GM12878 (cell line): ENCODE results near the gene POMZP3. TPM values are rescaled to one million over a fixed set of nuclear protein-coding genes. Genes with fewer than 3 reads are reported as not detected.
"Not testable (repeated sequence)": the region's sequence is repeated elsewhere in the genome, so short reads cannot be mapped to it uniquely, and the experiment has no call there.

Experiments
- ATAC-seq: fragments of 200-7000 bp; cut with Tn5 transposase; 3 replicates; pipeline ENCODE4 v1.9.1; 2020; ENCODE audit warnings: mild to moderate bottlenecking, moderate library complexity
- BruUV-seq: library from RNA; stranded (reverse); fragments of 400-500 nt; replicated peaks from 2 replicates; lab custom pipeline; 2021; lab: Mats Ljungman, UMichigan
- CTCF ChIA-PET: fragments of 300-600 bp; sonication (Branson Sonifier 250); formaldehyde crosslinking; extraction: SDS; loops from one replicate; lab custom pipeline; 2021; ENCODE audit warnings: inconsistent platforms; lab: Yijun Ruan, JAX
- POLR2A ChIA-PET: fragments of 350-600 bp; formaldehyde crosslinking; extraction: SDS; loops from one replicate; lab custom pipeline; 2021; ENCODE audit warnings: inconsistent platforms; lab: Charles Lee
- RAD21 ChIA-PET: fragments of 300-600 bp; sonication (Branson Sonifier 250); formaldehyde crosslinking; loops from one replicate; lab custom pipeline; 2023; ENCODE audit warnings: antibody characterized with exemption; ENCODE audit not compliant: unreplicated experiment; lab: Charles Lee
- SMC1A ChIA-PET: fragments of 300-600 bp; sonication (Branson Sonifier 250); formaldehyde crosslinking; loops from one replicate; lab custom pipeline; 2023; ENCODE audit not compliant: unreplicated experiment, uncharacterized antibody; lab: Charles Lee
- DNase-seq: peaks from one replicate; pipeline ENCODE4 v3.0.0-alpha.2; 2011; ENCODE audit warnings: low read depth, low spot score
- FAIRE-seq: peaks from 3 replicates; lab custom pipeline; 2011; peaks lifted over from hg19 to GRCh38; lab: Jason Lieb, UNC
- H2AFZ ChIP-seq: 2 replicates; pipeline ENCODE4 v1.6.0; 2011; ENCODE audit warnings: low read depth, low read length, control low read depth; ENCODE audit not compliant: control insufficient read depth
- H3K27ac ChIP-seq: 2 replicates; pipeline ENCODE4 v1.5.1; 2011; ENCODE audit warnings: control low read depth; ENCODE audit not compliant: control insufficient read depth, insufficient read depth
- H3K27me3 ChIP-seq, 2 experiments: replicated peaks in 1 of 2; 2 replicates each; pipeline versions ENCODE4 v1.6.0 to v1.6.1; 2011; ENCODE audit warnings: low read length in 1 of 2; ENCODE audit not compliant: control insufficient read depth in 2 of 2, insufficient read depth in 2 of 2
- H3K36me3 ChIP-seq, 2 experiments: 2 replicates each; pipeline ENCODE4 v1.5.1; 2011; ENCODE audit warnings: low read length in 1 of 2; ENCODE audit not compliant: control insufficient read depth in 2 of 2, insufficient read depth in 2 of 2
- H3K4me1 ChIP-seq: 2 replicates; pipeline ENCODE4 v1.6.1; 2011; ENCODE audit warnings: mild to moderate bottlenecking, low read length, moderate library complexity, mixed read lengths; ENCODE audit not compliant: control insufficient read depth, insufficient read depth
- H3K4me2 ChIP-seq: 2 replicates; pipeline ENCODE4 v1.6.0; 2011; ENCODE audit warnings: control low read depth; ENCODE audit not compliant: control insufficient read depth, insufficient read depth
- H3K4me3 ChIP-seq: fragments of 200-600 bp; sonication (generic); 2 replicates; pipeline ENCODE4 v1.5.1; 2016
- H3K79me2 ChIP-seq: 2 replicates; pipeline ENCODE4 v1.6.0; 2011; ENCODE audit warnings: low read length; ENCODE audit not compliant: control insufficient read depth, insufficient read depth
- H3K9ac ChIP-seq: 2 replicates; pipeline ENCODE4 v1.8.0; 2011; ENCODE audit warnings: low read length, control low read depth, mixed read lengths; ENCODE audit not compliant: control insufficient read depth, insufficient read depth
- H3K9me3 ChIP-seq: replicated peaks from 3 replicates; pipeline ENCODE4 v1.5.1; 2011; ENCODE audit warnings: mild to moderate bottlenecking, low read length; ENCODE audit not compliant: control insufficient read depth, insufficient read depth
- H4K20me1 ChIP-seq: 2 replicates; pipeline ENCODE4 v1.6.0; 2011; ENCODE audit not compliant: control insufficient read depth, insufficient read depth
- RAD21 ChIP-seq: IDR thresholded peaks from 2 replicates; pipeline ENCODE4 v1.6.1; 2011; ENCODE audit warnings: mild to moderate bottlenecking, low read depth, low read length, moderate library complexity; ENCODE audit not compliant: insufficient read depth
- WGBS: methylation state at CpG from one replicate; pipeline ENCODE4 v1.1.6; 2016; ENCODE audit warnings: low lambda C conversion rate; ENCODE audit not compliant: insufficient replicate concordance, insufficient coverage; ENCODE audit errors: missing lambda C conversion rate; 5-methylcytosine and 5-hydroxymethylcytosine counted together
- in situ Hi-C: fragments of 300-500 bp; cut with MboI; formaldehyde crosslinking; loops from 9 replicates; pipeline ENCODE4 v1.14.3; 2018; ENCODE audit warnings: mixed read lengths
- intact Hi-C: fragments of 100-400 bp; cut with micrococcal nuclease; formaldehyde crosslinking; loops from one replicate; pipeline ENCODE4 v1.14.2; 2022; ENCODE audit not compliant: unreplicated experiment
- polyA plus RNA-seq, 11 experiments: library from polyadenylated mRNA; depleted of rRNA in 4 of 11; unstranded in 6 of 11; stranded (reverse) in 5 of 11; fragments of >200 nt; fragmentation: Nextera tagmentation in 4 of 11; fragmentation: Illumina TruSeq in 1 of 11; extraction: Ambion mirVana in 4 of 11; extraction: Trizol in 1 of 11; gene quantifications; 1 replicate in 1 of 11; 2 replicates in 10 of 11; pipeline versions ENCODE4 v1.2.1 to v1.2.3, GENCODE V29; 2011 to 2016; ENCODE audit warnings: inconsistent platforms in 2 of 11, missing spikeins in 2 of 11, low read depth in 1 of 11
- total RNA-seq, 4 experiments: library from RNA; depleted of rRNA in 3 of 4; stranded (reverse); fragments of >200 nt in 3 of 4; fragmentation: Illumina TruSeq in 1 of 4; extraction: Trizol in 1 of 4; gene quantifications; 2 replicates each; pipeline versions ENCODE4 v1.2.1 to v1.2.3, GENCODE V29; 2013 to 2021
- TF ChIP-seq, protein P1 (sequence below), 3 experiments: IDR thresholded peaks in 2 of 3; conservative IDR thresholded peaks in 1 of 3; 2 replicates each; pipeline ENCODE4 v1.5.1; 2011; ENCODE audit warnings: low read depth in 3 of 3, low read length in 3 of 3, mild to moderate bottlenecking in 3 of 3, control low read depth in 2 of 3, moderate library complexity in 2 of 3, inconsistent platforms in 1 of 3, mixed read lengths in 1 of 3; ENCODE audit not compliant: control insufficient read depth in 2 of 3, insufficient read depth in 1 of 3; ENCODE audit errors: extremely low read depth in 1 of 3

Gene POMZP3
- total and polyA plus RNA-seq, 10 of the 15 experiments (the other 5 are each of a cell fraction or from before 2014, with no cell fraction given), result 2.4 to 12.6 (median 5.1) TPM

DNA sequence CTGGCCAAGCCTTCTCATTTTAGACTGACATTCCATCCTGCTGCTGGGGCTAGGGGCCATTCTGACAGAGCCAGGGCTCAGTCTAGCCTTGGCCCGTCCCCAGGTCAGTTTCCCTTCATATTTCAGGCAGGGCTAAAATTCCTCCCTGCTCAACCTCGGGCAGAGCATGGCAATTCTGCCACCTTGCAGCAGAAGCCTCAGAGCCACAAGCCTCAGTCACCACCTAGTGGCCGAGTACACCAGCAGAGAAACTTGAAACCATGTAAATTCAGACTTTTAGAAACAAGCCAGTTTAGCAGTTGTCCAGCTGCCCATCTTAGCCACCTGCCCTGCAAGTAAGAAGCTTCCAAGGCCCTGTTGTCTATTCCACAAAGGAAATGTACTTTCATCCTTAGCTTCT is 13.3 kb downstream of the POMZP3 start:
- H3K4me1 ChIP-seq, POLR2A ChIA-PET, intact Hi-C loops, H2AFZ ChIP-seq, H3K9ac ChIP-seq, H3K4me3 ChIP-seq, BruUV-seq, in situ Hi-C loops, H3K27ac ChIP-seq, SMC1A ChIA-PET, H3K27me3 ChIP-seq, H4K20me1 ChIP-seq, H3K36me3 ChIP-seq, DNase-seq, H3K4me2 ChIP-seq, RAD21 ChIA-PET, CTCF ChIA-PET, H3K79me2 ChIP-seq, H3K9me3 ChIP-seq: not testable (repeated sequence)
- ATAC-seq (peak; percentile 71), FAIRE-seq (peak; percentile 31)
- WGBS, result 25% methylated on average over 2 of the region's 3 CpGs
- TF ChIP-seq, protein P1, sequence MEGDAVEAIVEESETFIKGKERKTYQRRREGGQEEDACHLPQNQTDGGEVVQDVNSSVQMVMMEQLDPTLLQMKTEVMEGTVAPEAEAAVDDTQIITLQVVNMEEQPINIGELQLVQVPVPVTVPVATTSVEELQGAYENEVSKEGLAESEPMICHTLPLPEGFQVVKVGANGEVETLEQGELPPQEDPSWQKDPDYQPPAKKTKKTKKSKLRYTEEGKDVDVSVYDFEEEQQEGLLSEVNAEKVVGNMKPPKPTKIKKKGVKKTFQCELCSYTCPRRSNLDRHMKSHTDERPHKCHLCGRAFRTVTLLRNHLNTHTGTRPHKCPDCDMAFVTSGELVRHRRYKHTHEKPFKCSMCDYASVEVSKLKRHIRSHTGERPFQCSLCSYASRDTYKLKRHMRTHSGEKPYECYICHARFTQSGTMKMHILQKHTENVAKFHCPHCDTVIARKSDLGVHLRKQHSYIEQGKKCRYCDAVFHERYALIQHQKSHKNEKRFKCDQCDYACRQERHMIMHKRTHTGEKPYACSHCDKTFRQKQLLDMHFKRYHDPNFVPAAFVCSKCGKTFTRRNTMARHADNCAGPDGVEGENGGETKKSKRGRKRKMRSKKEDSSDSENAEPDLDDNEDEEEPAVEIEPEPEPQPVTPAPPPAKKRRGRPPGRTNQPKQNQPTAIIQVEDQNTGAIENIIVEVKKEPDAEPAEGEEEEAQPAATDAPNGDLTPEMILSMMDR (IDR thresholded peaks at IDR 0.05 in 2 of 3, conservative IDR thresholded peaks at IDR 0.05 in 1 of 3; ENCODE audit: control insufficient read depth in 2 of 3, extremely low read depth in 1 of 3, insufficient read depth in 1 of 3, low read depth in 3 of 3, low read length in 3 of 3), result peak; percentile 11 to 46 (median 28); a peak in 2 of 6 replicates
- peak; percentile 51 for TF ChIP-seq RAD21

DNA sequence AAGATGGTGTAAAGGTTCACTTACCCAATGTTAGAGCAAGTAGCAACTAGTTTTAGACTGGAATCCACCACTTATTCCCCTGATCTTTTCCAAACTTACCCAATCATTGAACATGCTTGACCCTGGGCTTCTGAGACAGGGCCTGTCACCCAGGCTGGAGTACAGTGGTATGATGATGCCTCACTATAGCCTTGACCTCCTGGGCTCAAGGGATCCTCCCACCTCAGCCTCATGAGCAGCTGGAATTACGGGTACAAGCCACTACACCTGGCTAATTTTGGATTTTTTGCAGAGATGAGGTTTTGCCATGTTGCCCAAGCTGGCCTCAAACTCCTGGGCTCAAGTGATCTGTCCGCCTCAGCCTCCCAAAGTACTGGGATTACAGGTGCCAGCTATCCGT is 14.8 kb downstream of the POMZP3 start:
- H3K9me3 ChIP-seq, BruUV-seq, DNase-seq, H3K27me3 ChIP-seq, H2AFZ ChIP-seq, H3K27ac ChIP-seq, H3K4me2 ChIP-seq, H3K9ac ChIP-seq, H3K79me2 ChIP-seq, H3K36me3 ChIP-seq, RAD21 ChIA-PET, ATAC-seq, POLR2A ChIA-PET, in situ Hi-C loops, H4K20me1 ChIP-seq, CTCF ChIA-PET, H3K4me3 ChIP-seq, SMC1A ChIA-PET, FAIRE-seq, intact Hi-C loops: not testable (repeated sequence)
- H3K4me1 ChIP-seq, result peaks cover 10% of the 10 kb centered on the region
- WGBS, result no CpG with 5 or more reads among the region's 3 CpGs

DNA sequence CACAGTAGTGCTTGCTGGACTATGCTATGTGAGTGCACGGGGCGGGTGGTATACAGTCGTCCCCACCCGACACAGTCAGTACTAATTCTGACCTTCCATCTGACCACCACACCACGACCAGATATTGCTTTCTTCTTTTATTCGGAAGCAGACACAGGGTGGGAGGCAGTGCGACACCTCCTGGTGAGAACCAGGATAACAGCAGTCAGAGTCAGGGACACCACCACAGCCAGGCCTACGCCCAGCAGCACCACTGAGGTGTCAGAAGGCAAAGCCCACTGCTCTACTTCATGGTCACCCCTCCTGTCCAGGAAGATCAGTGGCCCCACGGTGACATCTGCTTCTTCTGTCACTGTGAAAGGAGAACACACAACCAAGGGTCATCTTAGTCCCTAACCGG is 17.2 kb downstream of the POMZP3 start:
- H3K27ac ChIP-seq, H3K36me3 ChIP-seq, H3K9ac ChIP-seq, H3K27me3 ChIP-seq, H2AFZ ChIP-seq, BruUV-seq, SMC1A ChIA-PET, H3K4me2 ChIP-seq, H3K9me3 ChIP-seq, POLR2A ChIA-PET, RAD21 ChIA-PET, CTCF ChIA-PET, DNase-seq, in situ Hi-C loops, H3K79me2 ChIP-seq, H3K4me3 ChIP-seq, H4K20me1 ChIP-seq: not testable (repeated sequence)
- 100% methylated on average over 1 of the region's 10 CpGs for WGBS
- peak; percentile 74 for ATAC-seq
- peaks cover 15% of the 10 kb centered on the region for H3K4me1 ChIP-seq
- FAIRE-seq, result peak; percentile 92
- intact Hi-C loops, result loop anchor here (5.0 kb wide), 1 partner anchor 93 kb away; no protein-coding TSS in a partner anchor
